ENCODE results near the gene TMPRSS9.

The TMPRSS9 gene

DNA sequence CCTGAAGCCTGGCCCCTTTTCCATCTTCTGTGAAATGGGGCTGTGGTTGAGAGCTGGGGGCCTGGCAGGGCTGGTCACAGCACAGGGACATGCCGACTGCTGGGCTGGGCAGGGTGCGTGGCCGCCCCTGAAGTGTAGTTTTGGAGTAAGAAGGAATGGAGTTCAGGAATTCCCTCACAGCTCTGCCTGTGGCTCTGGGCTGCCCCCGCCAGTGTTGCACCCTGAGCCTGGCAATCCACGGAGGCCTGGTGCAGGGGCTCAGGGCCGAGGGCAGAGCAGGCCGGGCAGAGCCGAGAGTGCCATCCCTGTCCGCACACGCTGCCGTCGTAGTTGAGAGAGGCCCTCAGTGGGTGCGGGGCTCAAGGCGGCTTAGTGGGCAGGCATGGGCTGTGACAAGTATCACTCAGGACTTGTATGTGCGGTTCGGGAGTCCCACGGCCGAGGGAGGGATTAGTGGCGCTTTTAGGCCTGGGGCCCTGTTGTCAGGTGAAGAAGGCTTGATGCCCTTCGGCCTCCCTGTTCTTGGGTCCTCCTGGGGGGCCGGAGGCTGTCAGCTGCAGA lies 21.9 kb upstream of the TMPRSS9 start:
- Histone ChIP-seq H3K4me3 (ENCODE audit: low read length, poor library complexity, severe bottlenecking) (no peak overlapping the region), H3K36me3 (ENCODE audit: insufficient read depth, low read length) (peaks cover 15% of the 10 kb centered on the region; the same call in 1 of the 2 replicates), H3K9ac (ENCODE audit: low read depth, low read length, poor library complexity, severe bottlenecking) (no peak overlapping the region), H3K9me2 (replicated peaks; ENCODE audit: low read depth, low read length) (no peaks in the 10 kb centered on the region), H4K20me1 (ENCODE audit: insufficient read depth, low read length, poor library complexity, severe bottlenecking) (peaks cover 42% of the 10 kb centered on the region), H2AFZ (ENCODE audit: low read length) (no peak overlapping the region), H3K4me2 (ENCODE audit: low read depth, low read length, poor library complexity, severe bottlenecking) (no peak overlapping the region), H3F3A (ENCODE audit: low read depth) (no peaks in the 10 kb centered on the region), H3K79me2 (ENCODE audit: insufficient read depth, low read length) (peaks cover 56% of the 10 kb centered on the region), H3K4me1 (ENCODE audit: insufficient read depth, low read length, poor library complexity, severe bottlenecking) (peaks cover 14% of the 10 kb centered on the region), H3K27me3 (ENCODE audit: insufficient read depth, low read length, poor library complexity, severe bottlenecking) (no peaks in the 10 kb centered on the region), H3K9me3 (ENCODE audit: insufficient read depth, low read depth, low read length) (no peaks in the 10 kb centered on the region)
- TF ChIP-seq CTCF (conservative IDR thresholded peaks at IDR 0.05; ENCODE audit: low read length), result no peak
- TF ChIP-seq EZH2phosphoT487 (IDR thresholded peaks at IDR 0.05; ENCODE audit: borderline replicate concordance), result no peak

DNA sequence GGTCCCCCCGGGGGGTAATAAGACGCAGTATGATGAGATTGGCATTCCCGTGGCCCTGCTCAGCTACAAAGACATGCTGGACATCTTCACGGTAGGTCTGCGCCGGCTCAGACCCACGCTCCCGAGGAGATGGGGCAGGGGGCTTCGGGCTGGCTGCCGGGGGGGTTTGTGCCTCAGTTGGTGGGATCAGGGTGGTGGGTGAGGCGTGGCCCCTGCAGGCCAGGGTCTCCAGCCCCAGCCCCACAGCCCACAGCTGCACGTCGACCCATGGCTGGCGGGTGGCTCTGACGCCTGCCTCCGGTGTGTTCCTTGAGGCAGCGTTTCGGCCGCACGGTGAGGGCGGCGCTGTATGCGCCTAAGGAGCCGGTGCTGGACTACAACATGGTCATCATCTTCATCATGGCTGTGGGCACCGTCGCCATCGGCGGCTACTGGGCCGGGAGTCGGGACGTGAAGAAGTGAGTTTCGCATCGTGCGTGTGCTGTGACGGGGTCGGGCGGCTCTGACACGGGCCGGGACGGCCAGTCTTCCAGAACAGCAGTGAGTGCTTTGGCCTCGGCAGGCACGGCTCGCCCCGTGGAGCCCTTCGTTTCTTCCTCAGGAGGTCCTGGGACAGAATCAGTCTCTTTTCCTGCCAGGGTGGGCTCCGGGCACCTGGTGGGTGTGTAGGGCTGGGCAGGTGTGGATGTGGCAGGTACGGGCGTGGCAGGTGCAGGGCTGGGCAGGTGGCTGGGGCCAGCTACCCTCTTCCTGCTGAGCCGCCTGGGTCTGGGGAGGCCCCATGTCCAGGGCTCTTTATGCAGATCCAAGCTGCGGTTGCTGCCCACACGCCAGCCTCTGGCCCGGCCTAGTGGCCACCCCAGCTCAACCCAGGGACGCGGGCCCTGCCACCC lies 21.1 kb upstream of the TMPRSS9 start:
- H3K4me1 ChIP-seq (ENCODE audit: insufficient read depth, low read length, poor library complexity, severe bottlenecking), result peaks cover 6% of the 10 kb centered on the region
- H2AFZ ChIP-seq (ENCODE audit: low read length), result no peak overlapping the region
- no peaks in the 10 kb centered on the region for H3K9me2 ChIP-seq (replicated peaks; ENCODE audit: low read depth, low read length)
- H3K9me3 ChIP-seq (ENCODE audit: insufficient read depth, low read depth, low read length), result no peaks in the 10 kb centered on the region
- H3K9ac ChIP-seq (ENCODE audit: low read depth, low read length, poor library complexity, severe bottlenecking), result no peak overlapping the region
- no peaks in the 10 kb centered on the region for H3F3A ChIP-seq (ENCODE audit: low read depth)
- H4K20me1 ChIP-seq (ENCODE audit: insufficient read depth, low read length, poor library complexity, severe bottlenecking), result peaks cover 34% of the 10 kb centered on the region
- TF ChIP-seq EZH2phosphoT487 (IDR thresholded peaks at IDR 0.05; ENCODE audit: borderline replicate concordance) (no peak), CTCF (conservative IDR thresholded peaks at IDR 0.05; ENCODE audit: low read length) (no peak)
- H3K79me2 ChIP-seq (ENCODE audit: insufficient read depth, low read length), result peaks cover 47% of the 10 kb centered on the region
- H3K4me3 ChIP-seq (ENCODE audit: low read length, poor library complexity, severe bottlenecking), result no peak overlapping the region
- H3K27me3 ChIP-seq (ENCODE audit: insufficient read depth, low read length, poor library complexity, severe bottlenecking), result no peaks in the 10 kb centered on the region
- peaks cover 16% of the 10 kb centered on the region; the same call in 1 of the 2 replicates for H3K36me3 ChIP-seq (ENCODE audit: insufficient read depth, low read length)
- H3K4me2 ChIP-seq (ENCODE audit: low read depth, low read length, poor library complexity, severe bottlenecking), result no peak overlapping the region

DNA sequence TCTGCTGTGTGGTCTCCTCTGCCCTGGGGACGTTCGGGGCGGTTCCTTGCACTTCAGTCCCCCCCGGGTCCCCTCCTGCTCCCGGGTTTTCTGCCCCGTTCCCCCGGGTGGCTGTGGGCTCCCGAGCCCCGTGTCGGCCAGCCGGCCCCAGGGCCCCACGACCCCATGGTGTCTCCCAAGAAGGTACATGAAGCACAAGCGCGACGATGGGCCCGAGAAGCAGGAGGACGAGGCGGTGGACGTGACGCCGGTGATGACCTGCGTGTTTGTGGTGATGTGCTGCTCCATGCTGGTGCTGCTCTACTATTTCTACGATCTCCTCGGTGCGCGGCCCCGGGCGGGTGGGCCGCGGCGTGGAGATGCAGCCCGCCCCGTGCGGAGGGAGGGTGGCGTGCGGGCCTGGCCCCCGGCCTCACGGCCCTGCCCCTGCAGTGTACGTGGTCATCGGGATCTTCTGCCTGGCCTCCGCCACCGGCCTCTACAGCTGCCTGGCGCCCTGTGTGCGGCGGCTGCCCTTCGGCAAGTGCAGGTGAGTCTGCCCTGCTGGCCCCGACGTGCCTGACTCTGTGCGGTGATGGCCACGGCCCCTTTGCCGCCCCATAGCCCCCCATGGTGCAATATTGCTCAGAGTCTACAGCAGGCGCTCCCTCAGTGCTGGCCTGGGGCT lies 20.3 kb upstream of the TMPRSS9 start:
- Histone ChIP-seq H3K79me2 (ENCODE audit: insufficient read depth, low read length) (peaks cover 39% of the 10 kb centered on the region), H3K36me3 (ENCODE audit: insufficient read depth, low read length) (peaks cover 21% of the 10 kb centered on the region; the same call in 1 of the 2 replicates), H3F3A (ENCODE audit: low read depth) (no peaks in the 10 kb centered on the region), H3K9ac (ENCODE audit: low read depth, low read length, poor library complexity, severe bottlenecking) (no peak overlapping the region), H3K9me2 (replicated peaks; ENCODE audit: low read depth, low read length) (no peaks in the 10 kb centered on the region), H3K4me2 (ENCODE audit: low read depth, low read length, poor library complexity, severe bottlenecking) (no peak overlapping the region), H3K4me3 (ENCODE audit: low read length, poor library complexity, severe bottlenecking) (no peak overlapping the region), H3K27me3 (ENCODE audit: insufficient read depth, low read length, poor library complexity, severe bottlenecking) (no peaks in the 10 kb centered on the region), H3K4me1 (ENCODE audit: insufficient read depth, low read length, poor library complexity, severe bottlenecking) (no peaks in the 10 kb centered on the region), H4K20me1 (ENCODE audit: insufficient read depth, low read length, poor library complexity, severe bottlenecking) (peaks cover 27% of the 10 kb centered on the region), H2AFZ (ENCODE audit: low read length) (no peak overlapping the region), H3K9me3 (ENCODE audit: insufficient read depth, low read depth, low read length) (no peaks in the 10 kb centered on the region)
- no peak for TF ChIP-seq CTCF (conservative IDR thresholded peaks at IDR 0.05; ENCODE audit: low read length)
- TF ChIP-seq EZH2phosphoT487 (IDR thresholded peaks at IDR 0.05; ENCODE audit: borderline replicate concordance), result no peak
